HAP-1 (cell line): ENCODE data around the gene INPP4B.

Experiments used
- DNase-seq, 2 experiments: peaks; one replicate each; pipeline ENCODE4 v3.0.0-alpha.2; 2016 to 2020; ENCODE audit warnings: low spot score in 2 of 2
- H3K27me3 ChIP-seq: fragments of 250-450 bp; sonication (Bioruptor Pico); 2 replicates; pipeline ENCODE4 v1.5.1; 2020; ENCODE audit warnings: low read depth, mild to moderate bottlenecking, moderate library complexity
- H3K36me3 ChIP-seq: fragments of 250-450 bp; sonication (Bioruptor Pico); replicated peaks from 2 replicates; pipeline ENCODE4 v1.5.1; 2020; ENCODE audit warnings: mild to moderate bottlenecking
- H3K4me1 ChIP-seq: fragments of 250-450 bp; sonication (Bioruptor Pico); 2 replicates; pipeline ENCODE4 v1.5.1; 2020; ENCODE audit warnings: mild to moderate bottlenecking
- H3K4me3 ChIP-seq: fragments of 250-450 bp; sonication (Bioruptor Pico); 2 replicates; pipeline ENCODE4 v1.5.1; 2020; ENCODE audit warnings: mild to moderate bottlenecking, moderate library complexity
- H3K9me3 ChIP-seq: fragments of 250-450 bp; sonication (Bioruptor Pico); 2 replicates; pipeline ENCODE4 v1.5.1; 2020; ENCODE audit warnings: mild to moderate bottlenecking, moderate library complexity
- in situ Hi-C: fragments of 300-500 bp; cut with MboI; formaldehyde crosslinking; loops from 3 replicates; pipeline ENCODE4 v1.14.3; 2020; ENCODE audit warnings: low sequenced_read_pairs, inconsistent platforms, mixed read lengths

INPP4B gene

DNA sequence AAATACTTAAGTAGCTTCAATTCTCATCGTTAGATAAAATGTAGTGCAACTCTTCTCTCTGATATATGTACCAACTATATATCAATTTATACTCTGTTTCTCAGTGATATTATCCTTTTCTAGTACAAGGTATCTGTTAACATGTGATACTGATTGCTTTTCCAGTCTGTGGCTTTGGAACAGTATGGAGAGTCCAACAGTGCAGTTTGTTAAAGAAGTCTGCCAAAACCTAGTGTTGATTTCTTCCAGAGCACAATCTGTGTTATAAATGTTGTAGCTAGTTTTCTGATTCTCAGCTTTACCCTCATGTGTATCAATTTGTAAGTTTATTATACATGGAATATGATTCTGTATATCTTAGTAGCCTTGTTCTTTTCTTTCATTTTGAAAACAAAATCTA, 744.7 kb downstream of the INPP4B start:
- Histone ChIP-seq H3K27me3 (no peaks in the 10 kb centered on the region), H3K9me3 (no peaks in the 10 kb centered on the region), H3K36me3 (no peaks in the 10 kb centered on the region), H3K4me3 (no peak overlapping the region), H3K4me1 (no peaks in the 10 kb centered on the region)
- no peak for DNase-seq
- in situ Hi-C loops, result no loop called here

DNA sequence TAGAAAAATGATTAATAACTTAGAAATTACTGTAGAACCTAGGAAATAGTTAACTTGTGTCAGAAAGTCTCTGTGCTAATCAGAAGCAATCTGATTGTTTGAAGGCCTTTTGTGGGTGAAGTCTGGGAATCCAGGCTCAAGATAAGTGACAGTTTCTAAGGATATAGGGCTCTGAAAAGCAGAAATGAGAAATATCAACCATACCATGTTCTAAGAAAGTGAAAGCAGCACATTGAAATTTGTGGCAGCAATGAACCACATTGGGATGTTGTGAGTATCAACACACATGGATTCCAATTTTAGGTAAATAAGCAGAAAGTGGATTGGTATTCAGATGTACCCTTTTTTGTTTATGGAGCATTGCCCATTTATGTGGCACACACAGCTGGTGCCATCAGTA, 745.2 kb downstream of the INPP4B start:
- no peaks in the 10 kb centered on the region for H3K27me3 ChIP-seq
- DNase-seq, result no peak
- in situ Hi-C loops, result no loop called here
- H3K4me1 ChIP-seq, result no peaks in the 10 kb centered on the region
- no peaks in the 10 kb centered on the region for H3K9me3 ChIP-seq
- H3K4me3 ChIP-seq, result no peak overlapping the region
- H3K36me3 ChIP-seq, result no peaks in the 10 kb centered on the region

DNA sequence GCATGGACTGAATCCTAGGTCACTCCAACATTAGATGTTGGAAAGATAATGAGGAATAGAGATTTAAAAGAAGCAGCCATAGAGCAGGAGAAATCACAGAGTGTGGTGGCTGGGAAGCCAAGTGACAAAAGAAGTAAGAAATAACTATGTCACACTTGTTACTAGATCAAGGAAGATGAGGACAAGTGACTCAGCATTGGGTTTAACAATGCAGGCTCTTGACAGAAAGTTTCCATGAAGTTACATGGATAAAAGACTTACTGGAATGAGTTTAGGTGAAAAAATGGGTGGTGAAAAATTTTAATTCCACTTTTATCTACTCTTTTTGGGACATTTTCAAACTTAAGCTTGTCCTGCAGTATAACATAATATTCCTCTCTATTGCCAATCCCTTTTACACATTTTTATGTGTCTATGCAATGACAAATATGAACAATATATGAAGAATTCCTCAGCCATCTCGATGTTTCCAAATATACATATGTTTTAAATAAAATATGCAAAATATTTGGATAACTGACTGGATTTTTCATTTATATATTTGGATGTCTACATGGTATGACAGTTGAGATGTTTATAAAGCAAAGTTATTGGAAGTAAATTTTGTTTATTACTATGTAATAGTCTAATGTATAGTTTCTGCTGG, 747.1 kb downstream of the INPP4B start:
- H3K9me3 ChIP-seq, result no peaks in the 10 kb centered on the region
- no peak overlapping the region for H3K4me3 ChIP-seq
- no peaks in the 10 kb centered on the region for H3K4me1 ChIP-seq
- no peak for DNase-seq
- H3K36me3 ChIP-seq, result no peaks in the 10 kb centered on the region
- in situ Hi-C loops, result no loop called here
- no peaks in the 10 kb centered on the region for H3K27me3 ChIP-seq

DNA sequence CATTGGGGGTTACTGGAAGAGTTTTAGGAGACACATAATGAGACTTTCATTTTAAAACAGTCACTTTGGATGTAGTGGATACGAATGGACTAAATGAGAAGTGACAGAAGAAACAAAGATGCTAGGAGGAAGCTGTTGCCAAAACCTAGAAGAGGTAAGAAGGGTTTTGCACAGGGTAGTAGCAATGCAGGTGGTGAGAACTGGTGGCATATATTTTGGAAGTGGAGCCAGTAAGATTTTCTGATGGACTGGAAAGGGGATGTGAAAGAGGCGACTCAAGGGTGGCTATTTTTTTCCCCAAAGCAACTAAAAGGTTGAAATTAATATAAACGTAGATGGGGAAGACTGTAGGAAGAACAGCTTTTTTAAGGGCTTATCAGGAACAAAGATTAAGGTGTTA, 747.7 kb downstream of the INPP4B start:
- Histone ChIP-seq H3K27me3 (no peaks in the 10 kb centered on the region), H3K36me3 (no peaks in the 10 kb centered on the region), H3K4me3 (no peak overlapping the region), H3K4me1 (no peaks in the 10 kb centered on the region), H3K9me3 (no peaks in the 10 kb centered on the region)
- in situ Hi-C loops, result no loop called here
- no peak for DNase-seq

DNA sequence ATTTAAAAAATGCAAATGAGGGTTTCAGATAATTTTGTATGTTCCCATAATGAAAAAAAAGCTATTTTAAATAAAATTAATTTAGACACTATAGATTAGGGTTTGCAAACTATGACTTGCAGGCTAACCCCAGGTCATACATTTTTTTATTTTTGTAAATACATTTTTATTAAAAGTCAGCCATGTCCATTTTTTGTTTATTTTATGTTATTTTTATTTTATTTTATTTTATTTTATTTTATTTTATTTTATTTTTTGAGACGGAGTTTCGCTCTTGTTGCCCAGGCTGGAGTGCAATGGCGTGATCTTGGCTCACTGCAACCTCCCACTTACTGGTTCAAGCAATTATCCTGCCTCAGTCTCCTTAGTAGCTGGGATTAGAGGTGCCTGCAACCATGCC, 749.1 kb downstream of the INPP4B start:
- Histone ChIP-seq H3K4me1 (no peaks in the 10 kb centered on the region), H3K36me3 (no peaks in the 10 kb centered on the region), H3K9me3 (no peaks in the 10 kb centered on the region), H3K4me3 (no peak overlapping the region), H3K27me3 (no peaks in the 10 kb centered on the region)
- no peak for DNase-seq
- in situ Hi-C loops, result no loop called here

DNA sequence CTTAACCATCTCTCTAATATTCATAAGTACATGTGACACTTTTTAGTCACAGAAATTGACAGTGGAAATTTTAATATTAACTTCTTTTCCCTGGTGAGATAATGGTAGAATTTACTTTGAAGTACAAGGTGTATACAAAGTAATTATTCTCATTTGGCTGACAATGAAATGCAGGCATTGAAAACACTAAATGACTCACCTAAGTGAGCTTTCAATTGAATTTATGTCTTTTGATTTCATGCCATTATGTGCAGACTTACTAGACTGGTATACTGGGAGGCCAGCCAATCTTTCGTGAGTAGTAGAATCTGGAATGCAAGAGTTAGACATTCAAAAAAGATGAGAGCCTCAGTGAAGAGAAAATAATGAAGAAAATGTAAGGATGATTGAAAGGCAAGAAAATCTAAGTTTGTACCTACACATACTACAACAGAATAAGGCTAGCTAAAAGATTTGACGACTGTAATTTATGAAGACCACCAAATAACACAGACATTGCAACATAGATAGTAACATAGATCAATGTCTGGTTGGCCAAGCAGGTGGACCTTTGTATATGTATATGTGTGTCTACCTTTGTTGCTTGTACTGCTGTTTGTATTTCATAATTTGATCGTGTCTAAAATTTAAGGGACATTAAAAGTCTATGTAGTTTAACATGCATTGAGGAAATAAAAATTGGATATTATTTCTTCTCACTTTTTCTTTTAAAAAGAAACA, 750.1 kb downstream of the INPP4B start:
- Histone ChIP-seq H3K27me3 (no peaks in the 10 kb centered on the region), H3K9me3 (no peaks in the 10 kb centered on the region), H3K4me3 (no peak overlapping the region), H3K36me3 (no peaks in the 10 kb centered on the region), H3K4me1 (no peaks in the 10 kb centered on the region)
- in situ Hi-C loops, result no loop called here
- no peak for DNase-seq

DNA sequence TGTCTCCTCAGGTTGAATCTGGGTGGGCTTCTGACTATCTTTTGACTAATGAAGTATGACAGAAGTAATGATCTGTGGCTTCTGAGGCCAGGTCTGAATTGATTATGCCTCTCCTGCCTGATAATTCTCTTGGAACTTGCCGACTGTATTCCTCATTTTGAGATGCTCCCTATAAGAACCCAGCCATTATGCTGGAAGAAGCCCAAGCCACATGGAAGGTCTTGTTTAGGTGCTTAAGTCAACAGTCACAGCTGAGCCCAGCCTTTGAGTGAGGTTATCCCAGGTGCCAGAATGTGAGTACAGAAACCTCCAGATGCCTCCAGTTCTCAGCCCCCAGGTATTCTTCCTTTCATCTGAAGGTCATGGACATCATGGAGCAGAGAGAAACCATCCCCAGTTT, 753.2 kb downstream of the INPP4B start:
- in situ Hi-C loops, result no loop called here
- Histone ChIP-seq H3K9me3 (no peaks in the 10 kb centered on the region), H3K36me3 (no peaks in the 10 kb centered on the region), H3K4me3 (no peak overlapping the region), H3K4me1 (no peaks in the 10 kb centered on the region), H3K27me3 (no peaks in the 10 kb centered on the region)
- DNase-seq, result no peak

DNA sequence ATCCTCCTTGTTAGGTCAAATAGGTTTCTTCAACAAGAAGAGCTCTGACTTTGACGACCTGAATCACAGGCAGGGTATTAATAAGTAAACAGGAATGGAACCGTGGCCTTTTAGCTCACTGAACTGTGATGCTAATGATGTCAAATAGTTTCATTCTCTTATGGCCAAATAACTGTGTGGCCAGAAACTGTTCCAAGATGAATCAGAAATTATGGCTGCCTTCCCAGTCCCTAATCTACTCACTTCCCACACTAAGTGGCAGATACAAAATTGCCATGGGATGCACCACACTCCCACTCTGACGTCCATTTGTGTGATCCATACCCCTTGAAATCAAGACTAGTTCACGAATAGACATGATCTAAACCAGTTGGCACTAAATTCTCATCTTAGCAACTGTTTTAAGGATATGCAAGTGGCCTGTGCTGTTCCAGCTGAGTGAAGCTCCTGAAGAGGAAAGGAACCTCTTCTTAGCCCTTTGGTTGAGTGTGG, 754.4 kb downstream of the INPP4B start:
- Histone ChIP-seq H3K4me1 (no peaks in the 10 kb centered on the region), H3K36me3 (no peaks in the 10 kb centered on the region), H3K4me3 (no peak overlapping the region), H3K9me3 (no peaks in the 10 kb centered on the region), H3K27me3 (no peaks in the 10 kb centered on the region)
- in situ Hi-C loops, result no loop called here
- DNase-seq, result no peak

DNA sequence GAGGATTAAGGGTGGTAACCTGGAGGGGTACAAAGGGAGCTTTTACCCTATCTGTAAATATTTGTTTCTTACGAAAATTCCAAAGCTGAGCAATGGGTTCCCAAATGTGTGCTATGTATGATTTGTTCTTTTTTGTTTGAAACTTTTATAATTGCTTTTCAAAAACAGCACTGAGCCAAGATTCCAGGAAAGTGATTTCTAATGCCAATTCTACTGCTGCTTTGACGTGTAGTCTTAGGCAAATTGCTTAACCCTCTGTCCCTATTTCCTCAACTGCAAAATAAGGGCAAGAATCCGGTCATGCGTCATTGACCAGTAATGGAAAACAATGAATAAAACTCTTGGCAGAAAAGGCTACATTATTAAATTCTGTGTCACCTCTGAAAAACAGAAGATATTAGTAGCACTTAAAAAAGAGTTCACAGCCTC, 755.0 kb downstream of the INPP4B start:
- H3K4me1 ChIP-seq, result no peaks in the 10 kb centered on the region
- in situ Hi-C loops, result no loop called here
- no peaks in the 10 kb centered on the region for H3K9me3 ChIP-seq
- DNase-seq, result no peak
- H3K27me3 ChIP-seq, result no peaks in the 10 kb centered on the region
- no peaks in the 10 kb centered on the region for H3K36me3 ChIP-seq
- no peak overlapping the region for H3K4me3 ChIP-seq

DNA sequence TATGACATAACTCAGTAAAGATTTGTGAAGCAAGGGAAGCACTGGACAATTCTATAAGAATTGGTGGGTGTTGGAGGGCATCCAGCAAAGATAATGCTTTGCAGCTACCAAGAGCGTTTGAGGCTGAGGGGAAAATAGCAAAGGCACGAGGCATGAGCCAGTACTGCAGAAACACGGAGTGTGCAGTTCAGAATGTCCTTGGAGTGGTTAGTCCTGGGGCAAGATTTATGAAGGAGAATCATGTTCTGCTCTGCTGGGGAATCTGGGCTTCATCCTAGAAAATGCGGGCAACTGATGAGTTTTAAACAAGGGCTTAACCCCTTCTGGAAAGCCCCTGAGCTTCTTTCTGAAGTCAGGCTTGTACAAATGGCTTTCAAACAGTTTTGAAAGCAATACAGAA, 757.2 kb downstream of the INPP4B start:
- DNase-seq, result no peak
- Histone ChIP-seq H3K4me1 (no peaks in the 10 kb centered on the region), H3K4me3 (no peak overlapping the region), H3K36me3 (no peaks in the 10 kb centered on the region), H3K27me3 (no peaks in the 10 kb centered on the region), H3K9me3 (no peaks in the 10 kb centered on the region)
- in situ Hi-C loops, result no loop called here

DNA sequence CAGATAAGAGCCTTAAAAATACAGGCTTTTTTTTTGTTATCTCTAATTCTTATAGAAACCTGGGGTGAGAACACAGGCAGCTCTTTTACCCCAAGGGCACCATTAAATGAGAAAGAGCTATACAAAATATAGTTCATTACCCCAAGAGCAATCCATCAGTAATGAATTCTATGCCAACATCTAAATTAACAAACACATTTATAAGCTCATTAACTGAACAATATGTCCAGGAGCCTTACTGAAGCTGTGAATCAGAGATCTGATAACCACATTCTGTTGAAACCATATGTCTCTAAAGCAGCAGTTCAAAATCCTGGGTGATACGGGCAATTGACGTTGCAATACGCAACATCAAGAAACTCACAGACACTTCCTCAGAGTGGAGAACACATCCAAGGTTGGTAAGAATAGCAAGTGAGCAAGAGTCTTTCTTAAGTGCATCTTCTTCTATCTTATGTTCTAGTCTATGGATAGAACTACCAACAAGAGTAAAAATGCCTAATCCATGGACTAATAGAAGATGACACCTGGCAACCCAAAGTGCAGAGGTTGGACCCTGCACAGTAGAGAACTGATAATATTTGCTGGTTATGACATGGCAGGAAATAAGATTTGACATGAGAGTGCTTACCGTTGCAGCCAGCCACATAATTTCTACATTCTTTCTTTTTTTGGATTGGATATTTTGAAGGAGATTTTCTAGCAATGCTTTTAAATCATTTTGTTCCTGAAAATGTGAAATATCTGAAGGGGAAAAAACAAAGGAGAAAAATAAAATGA, 760.4 kb downstream of the INPP4B start:
- Histone ChIP-seq H3K4me1 (no peaks in the 10 kb centered on the region), H3K4me3 (no peak overlapping the region), H3K9me3 (no peaks in the 10 kb centered on the region), H3K36me3 (no peaks in the 10 kb centered on the region), H3K27me3 (no peaks in the 10 kb centered on the region)
- in situ Hi-C loops, result no loop called here
- DNase-seq, result no peak

DNA sequence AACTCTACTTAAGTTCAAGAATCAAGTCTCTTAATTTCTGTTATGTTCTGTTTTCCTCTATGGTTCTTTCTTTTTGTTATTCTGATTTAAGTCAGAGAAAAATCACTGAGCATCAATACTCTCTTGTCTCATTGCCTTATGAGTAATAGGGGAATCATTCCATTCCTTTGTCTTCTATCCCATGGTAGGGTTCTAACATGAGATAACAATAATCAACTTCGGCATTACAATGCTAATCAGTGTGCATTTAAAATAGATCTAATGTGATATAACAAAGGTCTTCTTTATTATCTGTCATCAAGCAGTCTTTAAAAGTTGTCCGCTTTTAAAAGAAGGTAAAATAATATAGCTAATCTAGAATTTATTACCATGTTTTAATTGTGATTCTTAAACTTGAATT, 762.8 kb downstream of the INPP4B start:
- Histone ChIP-seq H3K27me3 (no peaks in the 10 kb centered on the region), H3K36me3 (no peaks in the 10 kb centered on the region)
- in situ Hi-C loops, result no loop called here

DNA sequence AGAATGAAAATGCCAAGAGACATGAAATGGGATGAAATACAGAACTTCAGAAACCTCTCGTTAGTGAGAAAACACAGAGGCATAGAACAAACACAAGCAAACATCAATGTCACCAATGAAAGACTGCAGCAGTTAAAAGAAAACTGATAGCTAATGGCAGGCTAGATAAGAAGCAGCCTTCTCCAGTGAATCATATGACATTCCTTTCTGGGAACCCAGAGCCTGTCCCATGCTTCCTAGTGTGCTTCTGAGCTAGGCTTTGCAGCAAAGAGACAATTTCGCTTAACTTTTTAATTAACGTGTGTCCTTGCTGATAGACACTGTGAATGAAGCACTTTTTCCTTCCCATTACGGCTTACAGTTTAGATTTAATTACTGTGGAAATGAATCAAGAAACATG, 765.1 kb downstream of the INPP4B start:
- in situ Hi-C loops, result no loop called here
- no peaks in the 10 kb centered on the region for H3K27me3 ChIP-seq
- H3K9me3 ChIP-seq, result no peaks in the 10 kb centered on the region
- no peak for DNase-seq
- H3K36me3 ChIP-seq, result no peaks in the 10 kb centered on the region
- H3K4me3 ChIP-seq, result no peak overlapping the region
- no peaks in the 10 kb centered on the region for H3K4me1 ChIP-seq

More for the DNA sequence above, 762.8 kb downstream of the INPP4B start:
- Histone ChIP-seq H3K4me1 (no peaks in the 10 kb centered on the region), H3K4me3 (no peak overlapping the region), H3K9me3 (no peaks in the 10 kb centered on the region)
- no peak for DNase-seq

DNA sequence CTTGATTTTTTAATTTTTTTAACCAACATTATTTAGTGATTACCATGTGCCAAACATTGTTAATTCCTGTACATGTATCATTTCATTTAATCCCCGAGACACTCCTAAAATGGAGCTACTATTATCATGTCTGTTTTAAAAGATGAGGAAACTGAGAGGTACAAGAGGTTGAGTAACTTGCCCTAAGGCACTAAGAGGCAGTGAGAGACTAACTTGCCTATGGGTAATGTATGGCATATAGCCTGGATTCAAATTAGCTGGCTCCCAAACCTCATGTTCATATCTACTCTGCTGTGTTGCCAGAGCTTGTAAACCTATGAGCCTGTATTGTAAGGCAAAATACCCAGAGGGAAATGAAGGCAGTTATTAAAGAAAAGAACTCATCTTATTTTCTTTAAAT, 766.1 kb downstream of the INPP4B start:
- no peak for DNase-seq
- H3K27me3 ChIP-seq, result no peaks in the 10 kb centered on the region
- H3K9me3 ChIP-seq, result no peaks in the 10 kb centered on the region
- H3K4me3 ChIP-seq, result no peak overlapping the region
- H3K4me1 ChIP-seq, result no peaks in the 10 kb centered on the region
- in situ Hi-C loops, result no loop called here
- no peaks in the 10 kb centered on the region for H3K36me3 ChIP-seq
